Stimulated activated CD8-positive, alpha-beta memory T cell treated with anti-CD3 and anti-CD28 coated beads, Interleukin-15, amount 100 ng/mL, for 1 hour (primary cell): ENCODE measurements around the gene MICAL3.

Experiments
- DNase-seq: peaks from one replicate; pipeline ENCODE4 v3.0.0-alpha.2; 2020; ENCODE audit warnings: low read depth

The MICAL3 gene

DNA sequence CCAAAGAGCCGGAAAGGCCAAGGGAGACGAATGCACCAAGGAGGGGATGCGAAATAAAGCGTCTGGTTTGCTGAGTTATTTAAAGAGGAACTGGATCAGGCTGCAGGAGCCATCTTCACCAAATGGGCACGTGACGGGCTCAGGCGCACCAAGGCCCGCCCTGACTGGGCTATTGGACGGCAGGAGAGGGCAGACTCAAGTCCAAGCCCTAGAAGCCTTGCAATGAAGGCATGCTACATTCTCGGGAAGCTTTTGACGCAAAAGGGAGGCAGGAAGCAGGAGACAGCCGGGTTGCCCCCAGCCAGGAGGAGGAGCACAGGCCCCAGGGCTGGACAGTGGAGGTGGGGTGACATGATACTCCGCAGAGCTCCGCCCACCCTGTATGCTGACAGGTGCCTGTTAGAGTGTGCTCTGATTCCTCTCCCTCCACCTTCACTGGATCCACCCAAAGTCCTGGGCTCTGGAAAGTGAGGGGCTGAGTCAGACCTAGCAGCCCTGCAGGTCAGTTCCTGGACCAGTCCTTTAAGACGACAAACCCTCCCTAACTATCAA lies 208.6 kb downstream of the MICAL3 start:
- no peak for DNase-seq

DNA sequence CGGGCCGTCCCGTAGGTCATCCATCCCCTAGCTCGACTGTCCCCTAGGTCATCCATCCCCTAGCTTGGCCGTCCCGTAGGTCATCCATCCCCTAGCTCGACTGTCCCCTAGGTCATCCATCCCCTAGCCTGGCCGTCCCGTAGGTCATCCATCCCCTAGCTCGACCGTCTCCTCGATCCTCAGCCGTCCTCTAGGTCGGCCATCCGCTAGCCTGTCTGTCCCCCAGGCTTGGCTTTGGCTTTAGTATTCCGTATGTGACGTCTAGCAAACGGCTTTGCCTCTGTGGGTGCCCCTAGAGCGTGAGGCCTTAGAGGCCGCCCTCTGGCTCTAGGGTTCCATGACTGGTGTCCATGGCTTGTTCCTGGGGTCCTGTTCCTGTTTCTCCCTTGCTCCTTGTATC lies 209.5 kb downstream of the MICAL3 start:
- DNase-seq, result no peak

DNA sequence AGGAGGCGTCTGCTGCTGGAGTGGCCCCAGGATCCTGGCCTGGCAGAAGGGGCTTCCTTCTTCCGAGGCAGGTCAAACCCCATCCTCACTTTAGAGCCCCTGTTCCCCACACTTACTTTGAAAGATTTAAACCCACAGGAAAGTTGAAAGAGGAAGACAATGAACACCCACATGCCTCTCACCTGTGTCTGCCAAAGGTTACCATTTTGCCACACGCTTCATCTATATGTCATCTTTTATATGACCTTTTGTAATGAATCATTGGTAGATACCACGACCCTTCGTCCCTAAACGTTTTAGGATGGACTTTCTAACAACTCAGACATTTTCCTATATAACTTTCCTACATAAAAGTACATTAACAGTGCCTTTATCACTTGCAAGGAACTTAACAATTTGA lies 210.3 kb downstream of the MICAL3 start:
- DNase-seq, result no peak

DNA sequence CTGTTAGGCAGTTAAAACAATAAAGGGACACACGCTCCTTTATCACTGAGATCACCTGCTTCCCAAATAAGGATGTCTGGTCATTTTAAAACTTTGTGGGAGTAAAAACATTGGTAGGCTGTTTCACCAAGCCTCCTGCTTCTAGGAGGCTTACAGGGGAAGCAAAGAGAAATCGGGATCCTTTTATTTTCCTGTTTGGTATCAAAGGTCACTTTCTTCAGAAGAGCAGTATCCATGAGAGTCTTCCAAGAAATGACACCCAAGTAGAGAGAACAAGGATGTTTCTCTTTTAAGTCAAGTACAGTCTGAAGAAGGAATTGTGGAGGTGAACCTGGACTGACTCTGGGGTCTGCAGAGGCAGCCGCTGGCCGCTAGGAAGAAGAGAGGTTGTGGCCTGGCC lies 213.2 kb downstream of the MICAL3 start:
- no peak for DNase-seq

DNA sequence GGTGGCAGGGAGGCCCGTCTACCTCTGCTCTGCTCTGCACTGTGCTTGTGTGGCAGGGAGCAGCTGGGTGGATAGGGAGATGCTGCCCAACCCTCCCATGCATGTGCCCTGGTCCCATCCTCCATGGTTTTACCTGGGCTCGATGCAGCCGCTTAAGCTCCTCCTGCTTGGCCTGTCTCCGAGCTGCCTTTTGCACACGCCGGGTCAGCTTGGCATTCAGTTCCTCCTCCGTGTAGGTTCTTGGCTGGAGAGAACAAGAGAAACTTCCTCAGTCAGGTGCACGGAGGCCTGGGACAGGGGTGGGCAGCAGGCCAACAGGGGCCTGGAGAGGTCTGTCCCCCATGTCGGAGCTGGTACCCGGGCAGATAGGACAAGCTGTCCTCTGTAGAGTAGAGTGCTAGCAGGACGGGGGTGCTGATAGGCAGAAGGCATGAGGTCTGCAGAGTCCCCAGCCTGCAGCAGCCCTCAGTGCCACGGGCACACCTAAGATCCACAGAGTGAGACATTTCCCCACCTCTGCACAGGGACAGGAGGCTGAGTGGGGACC lies 213.7 kb downstream of the MICAL3 start:
- no peak for DNase-seq

DNA sequence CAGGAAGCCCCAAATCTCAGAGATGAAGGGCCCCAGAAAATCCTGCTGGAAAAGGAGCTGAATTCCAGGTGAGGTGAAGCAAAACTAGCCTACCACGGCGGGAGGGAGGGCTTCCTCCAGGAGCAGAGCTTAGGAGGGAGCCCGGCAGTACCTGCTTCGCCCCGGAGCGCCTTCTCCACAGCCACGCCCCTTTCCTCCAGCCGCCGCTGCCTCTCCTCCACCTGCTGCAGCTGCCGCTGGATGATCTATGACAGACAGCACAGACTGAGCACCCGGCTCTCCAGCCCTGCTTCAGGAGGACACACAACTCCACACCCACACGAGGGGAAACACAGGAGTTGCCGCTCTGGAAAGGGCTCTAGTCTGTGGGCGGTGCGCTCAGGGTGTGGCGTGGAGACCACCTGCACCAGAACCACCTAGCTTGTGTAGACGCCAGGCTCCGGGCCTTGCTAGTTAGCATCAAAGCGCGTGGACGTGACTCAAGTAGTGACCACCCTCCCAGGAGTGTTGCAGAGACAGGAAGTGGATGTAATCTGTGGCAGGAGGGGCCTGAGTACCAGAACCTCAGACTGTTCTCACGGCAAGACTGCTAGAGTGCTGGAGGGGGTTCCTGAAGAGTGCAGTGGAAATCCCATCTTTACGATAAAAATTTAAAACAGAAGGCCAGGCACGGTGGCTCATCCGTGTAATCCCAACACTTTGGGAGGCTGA lies 215.5 kb downstream of the MICAL3 start:
- DNase-seq, result no peak

DNA sequence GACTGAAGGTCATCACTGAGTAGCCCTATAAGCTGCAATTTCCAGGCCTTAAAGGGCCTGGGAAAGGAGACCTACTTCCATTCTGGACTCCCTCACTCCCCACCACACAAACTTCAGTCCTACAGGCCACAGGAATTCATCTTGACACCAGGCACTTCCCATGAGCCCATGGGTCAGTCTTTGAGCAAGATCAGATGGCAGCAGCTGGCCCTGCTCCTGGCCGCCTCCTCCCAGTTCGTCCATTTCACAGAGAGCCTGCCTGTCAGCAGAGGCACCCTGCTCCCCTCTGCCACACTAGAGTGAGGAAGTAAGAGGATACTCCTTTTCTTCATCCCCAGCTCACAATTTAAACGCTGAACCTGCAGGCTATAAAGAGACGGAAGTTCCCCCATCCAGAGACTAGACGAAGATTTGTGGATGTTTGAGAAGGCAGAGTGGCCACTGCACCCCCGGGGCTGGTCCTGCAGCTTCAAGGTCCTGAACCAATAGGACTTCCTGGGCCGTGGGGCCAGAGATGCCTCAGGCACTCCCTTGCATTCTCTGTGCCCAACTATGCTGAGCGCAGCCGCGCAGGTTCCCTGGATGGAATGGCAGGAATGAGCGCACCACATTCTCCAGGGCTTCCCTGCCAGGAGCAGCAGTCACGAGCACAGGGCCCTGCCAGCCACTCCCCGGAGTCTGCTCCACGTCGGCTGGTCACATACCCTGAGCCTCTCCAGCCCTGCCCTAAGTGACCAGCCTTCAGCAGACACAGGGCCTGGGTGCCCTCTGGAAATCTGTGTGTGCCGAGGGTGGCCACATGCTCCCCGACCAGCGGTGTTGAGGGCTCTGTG lies 216.6 kb downstream of the MICAL3 start:
- DNase-seq, result no peak

DNA sequence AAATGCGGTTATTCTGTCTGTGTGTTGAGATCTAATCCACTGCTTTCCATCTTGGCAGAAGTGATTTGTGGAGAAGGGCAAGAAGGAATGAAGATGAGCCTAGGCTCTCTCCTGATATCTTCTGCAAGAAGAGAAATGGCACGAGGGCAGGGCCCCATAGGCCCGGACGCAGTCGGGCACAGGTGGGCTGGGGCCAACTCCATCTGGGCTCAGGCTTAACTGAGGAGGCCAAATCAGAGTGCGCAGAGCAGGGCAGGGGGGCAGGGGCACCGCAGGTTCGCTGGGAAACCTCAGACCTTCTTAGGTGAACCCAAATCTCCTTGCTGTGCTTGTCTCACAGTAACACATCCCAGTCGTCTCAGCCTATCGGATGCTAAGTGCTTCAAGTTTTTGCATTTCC lies 217.3 kb downstream of the MICAL3 start:
- DNase-seq, result no peak

DNA sequence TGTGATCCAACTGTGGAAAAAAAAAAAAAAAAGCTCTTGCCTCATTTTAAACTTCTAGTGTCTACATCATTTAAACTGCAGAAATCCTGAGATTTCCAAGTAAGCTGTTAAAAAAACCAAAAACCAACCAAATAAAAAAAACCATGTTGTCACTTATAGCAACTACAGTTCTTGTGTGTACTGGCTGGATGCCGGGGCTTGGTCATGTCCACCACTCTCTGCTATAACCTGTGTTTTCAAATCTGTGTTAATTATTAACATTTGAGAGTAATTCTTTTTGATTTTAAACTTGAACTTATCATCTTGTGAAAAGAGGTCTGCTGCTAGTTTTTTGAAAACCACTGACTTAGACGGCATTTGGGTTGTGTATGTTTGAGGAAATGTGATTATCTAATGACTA lies 217.9 kb downstream of the MICAL3 start:
- no peak for DNase-seq

DNA sequence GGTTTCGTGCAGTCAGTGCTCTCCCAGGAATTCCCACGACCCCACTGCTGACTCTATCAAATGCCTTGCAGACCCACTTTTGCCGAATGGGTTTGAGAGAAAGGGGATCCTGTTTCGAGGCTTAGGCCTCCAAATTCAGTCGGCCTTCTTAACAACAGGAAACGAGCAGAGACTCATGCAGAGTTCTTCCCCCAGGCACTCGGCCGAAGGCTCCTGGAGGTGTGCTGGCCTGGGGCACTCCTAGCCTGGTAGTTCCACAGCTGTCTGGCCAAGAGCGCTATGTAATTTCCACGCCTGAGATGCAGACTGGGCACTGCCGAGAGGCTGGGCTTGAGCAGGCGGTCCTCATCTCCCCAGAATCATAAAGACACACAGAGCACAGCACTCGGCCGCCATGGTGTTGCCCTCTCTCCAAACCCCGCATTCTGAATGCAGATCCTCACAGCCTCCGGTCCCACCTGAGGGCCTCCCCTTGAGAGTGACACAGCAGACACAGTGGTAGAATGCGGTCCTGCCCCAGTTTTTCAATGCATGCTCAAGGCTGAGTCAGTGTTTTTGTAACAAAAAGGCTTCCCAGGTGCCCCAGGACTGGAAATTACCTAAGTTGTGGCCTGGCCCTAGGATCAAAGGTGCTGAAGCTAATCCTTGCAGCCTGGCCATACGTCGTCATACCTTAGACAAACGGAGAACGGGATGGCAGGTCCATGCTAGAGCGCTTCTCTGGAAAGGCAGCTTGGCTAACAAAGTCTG lies 219.9 kb downstream of the MICAL3 start:
- DNase-seq, result no peak

DNA sequence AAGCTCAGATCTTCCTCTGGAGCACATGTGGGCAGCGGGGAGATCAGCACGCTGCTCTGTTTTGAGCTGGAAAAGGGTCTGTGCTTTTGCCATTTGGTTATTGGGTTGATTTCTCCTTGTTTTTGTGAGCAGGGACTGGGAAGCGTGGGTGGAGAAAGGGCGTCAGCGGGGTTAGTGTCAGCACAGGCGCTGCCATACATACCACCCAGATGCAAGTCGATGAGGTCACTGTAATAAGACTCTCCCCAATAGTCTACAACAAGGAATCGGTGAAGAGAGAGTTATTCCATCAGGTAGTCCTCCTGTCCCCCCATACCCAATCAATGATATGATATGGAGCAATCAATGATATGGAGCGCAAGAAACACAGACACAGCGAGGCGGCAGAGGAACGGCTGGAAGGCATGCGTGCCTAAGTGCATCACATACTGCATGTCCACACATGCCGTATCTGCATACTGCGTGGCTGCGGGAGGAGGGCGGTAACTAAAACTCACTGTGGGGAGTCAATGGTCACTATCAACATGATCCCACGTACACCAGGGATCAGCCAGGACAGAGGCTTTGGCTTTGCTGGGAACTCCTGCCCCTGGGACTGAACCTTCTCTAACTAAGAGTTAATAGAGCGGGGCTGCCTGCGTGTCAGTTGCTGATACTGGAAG lies 220.6 kb downstream of the MICAL3 start:
- DNase-seq, result no peak

DNA sequence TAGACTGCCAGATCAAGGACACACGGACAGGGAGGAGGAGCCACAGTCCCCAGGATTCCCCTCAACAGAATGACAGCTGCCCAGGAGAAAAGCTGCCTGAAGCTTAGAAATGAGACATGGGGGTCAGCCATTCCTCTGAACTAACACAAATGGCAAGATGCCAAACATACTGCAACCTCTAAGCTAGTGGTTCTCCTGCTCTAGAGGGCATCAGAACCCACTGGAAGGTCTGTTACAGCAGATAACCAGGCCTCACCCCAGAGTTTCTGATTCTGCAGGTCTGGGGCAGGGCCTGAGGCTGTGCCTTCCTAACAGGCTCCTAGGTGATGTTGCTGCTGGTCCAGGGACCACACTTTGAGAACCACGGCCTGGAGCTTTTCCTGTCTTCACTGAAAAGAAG lies 221.5 kb downstream of the MICAL3 start:
- DNase-seq, result no peak

DNA sequence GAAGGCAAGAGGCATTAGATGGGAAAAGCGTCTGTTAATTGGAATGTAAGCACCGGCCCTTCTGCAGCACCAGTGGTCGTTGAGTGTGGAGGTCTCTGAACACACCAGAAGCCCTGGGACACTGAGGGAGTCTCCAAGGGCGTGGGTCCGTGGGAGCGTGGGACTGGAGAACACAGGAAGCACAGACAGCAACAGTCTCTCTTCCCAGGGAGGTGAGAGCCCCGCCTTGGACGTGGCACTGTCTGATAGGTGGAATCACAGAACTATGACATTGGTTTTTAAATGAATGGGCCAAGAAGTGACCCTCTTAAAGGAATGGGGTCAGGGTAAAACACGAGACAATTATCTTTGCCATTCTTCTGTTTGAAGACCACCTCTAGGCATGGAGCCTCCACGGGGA lies 221.9 kb downstream of the MICAL3 start:
- DNase-seq, result no peak

DNA sequence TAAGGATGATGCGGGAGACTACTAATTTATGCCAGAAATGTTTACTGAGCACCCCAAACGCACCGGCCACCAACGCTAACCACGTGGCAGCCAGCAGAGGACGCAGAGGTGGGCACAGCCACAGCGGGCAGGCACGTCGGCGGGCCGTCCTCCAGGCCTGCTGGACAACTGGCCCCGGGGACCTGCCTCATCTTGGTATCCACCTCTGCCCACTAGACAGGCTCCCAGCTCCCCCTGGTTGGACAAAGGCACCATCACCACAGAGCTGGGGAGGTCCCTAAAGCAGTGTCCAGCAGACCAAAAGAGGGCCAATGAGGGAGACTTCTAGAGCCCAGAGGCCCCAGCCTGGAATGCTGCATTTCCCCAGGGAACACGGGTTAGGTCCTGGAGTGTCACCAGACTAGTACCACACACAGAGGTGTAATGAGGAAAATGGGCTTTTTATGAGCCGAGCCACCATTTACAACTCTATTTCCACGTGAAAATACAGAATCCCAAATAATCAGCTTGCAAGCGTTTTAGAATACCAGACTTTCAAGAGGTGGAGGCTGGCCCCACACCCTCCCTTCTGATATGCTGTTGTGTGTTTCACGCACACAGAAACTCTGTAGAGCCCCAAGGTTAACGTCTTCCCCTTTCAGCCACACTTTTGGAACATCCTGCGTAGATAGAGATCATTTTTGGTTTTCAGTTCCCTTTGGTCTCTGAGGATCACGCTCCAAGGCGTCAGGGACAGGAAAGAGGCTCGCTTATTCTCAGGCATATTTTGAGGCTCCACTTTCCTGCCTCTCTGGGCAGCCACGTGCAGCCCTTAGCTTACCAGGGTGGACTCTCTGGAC lies 226.4 kb downstream of the MICAL3 start:
- DNase-seq, result no peak

DNA sequence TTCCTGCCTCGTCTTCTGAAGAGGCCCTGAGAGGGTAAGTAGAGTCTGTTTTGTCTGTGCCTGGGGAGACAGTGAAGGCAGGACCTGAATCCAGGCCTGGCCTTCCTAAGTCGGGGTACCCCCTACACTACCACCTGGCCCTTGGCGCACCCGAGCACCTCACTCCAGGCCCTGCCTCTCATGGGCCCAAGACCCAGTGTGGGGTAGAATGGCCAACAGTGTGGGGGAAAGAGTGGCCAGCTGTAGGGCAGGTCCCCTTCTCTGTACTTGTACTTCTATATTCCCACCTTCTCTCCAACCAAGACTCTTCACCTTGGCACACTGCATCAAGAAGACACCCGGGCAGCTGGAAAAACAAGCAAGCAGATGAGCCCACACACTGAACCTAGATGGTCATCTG lies 227.7 kb downstream of the MICAL3 start:
- no peak for DNase-seq

DNA sequence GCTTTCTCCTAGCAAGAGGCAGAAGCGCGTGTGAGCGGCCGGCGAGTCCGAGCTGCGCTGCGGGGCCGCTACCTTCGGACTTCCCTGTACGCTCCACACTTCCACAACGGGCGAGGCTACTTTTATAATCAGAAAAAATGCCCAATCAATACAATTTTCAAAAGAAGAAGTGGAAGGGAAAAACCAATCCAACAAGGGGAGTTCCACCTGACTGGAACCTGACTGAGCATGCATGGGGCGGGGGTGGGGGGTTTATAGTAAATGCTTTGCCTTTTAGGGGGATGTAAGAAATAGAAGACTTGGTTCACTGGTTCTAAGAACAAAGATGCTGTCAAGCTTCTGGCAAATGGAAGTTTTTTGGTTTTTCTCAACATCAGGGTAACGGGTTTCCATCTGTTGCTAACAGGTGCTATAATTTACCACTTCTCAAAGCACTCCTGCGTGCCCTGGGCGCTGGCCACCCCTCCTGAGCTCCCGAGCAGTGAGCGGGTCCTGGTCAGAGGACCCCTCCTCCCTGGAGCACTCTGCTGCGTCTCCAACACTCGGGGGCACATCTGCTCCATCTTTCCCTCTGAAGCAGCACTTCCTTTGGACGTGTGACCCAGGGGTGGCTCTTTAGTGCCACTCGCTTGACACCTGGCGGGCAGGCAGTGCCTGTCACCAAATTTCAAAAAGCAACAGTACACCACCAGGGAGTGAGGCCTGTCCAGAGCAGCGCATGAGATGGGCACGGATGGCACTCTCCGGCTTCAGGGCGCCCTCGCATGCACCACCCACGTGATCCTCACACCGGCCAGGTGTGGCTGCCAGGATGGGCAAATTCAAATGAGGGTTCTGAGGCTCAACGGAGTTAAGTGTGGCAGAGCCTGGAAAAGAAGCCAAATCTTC lies 228.5 kb downstream of the MICAL3 start:
- no peak for DNase-seq

DNA sequence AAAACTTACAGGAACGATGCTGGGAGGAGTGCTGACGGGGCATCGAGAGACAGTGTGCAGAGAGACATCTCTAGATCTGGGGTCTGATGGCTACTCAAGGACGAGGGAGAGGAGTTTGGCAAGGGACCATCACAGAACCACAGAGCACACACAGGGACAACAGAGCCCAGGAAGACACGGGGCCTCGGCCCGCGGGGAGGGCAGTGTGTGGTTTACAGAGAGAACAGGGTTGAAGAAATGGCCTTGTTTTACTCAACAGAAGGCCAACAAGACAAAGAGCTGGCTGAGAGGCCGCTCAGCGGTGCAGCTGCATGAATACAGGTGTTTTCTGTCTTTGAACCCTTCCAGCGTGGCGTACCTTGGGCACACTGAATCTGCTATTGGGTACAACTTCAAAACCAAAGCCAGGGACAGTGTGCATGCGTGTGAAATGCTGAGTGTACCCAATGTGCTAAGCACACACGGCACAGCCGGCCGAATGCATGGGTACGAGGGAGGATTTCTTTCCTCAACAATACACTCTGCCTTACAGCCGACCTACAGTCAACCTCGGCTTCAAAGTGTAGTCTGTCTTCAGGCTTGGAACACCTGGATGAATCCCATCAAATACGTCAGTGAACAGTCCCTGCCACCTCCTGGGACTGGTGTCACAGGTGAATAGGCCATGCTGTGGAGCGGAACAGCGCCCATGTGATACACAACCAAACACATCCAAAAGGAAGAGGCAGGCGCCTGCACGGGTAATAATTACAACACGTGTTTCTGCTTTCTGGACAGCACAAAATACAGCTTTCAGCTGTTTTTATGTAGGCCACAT lies 229.4 kb downstream of the MICAL3 start:
- no peak for DNase-seq

DNA sequence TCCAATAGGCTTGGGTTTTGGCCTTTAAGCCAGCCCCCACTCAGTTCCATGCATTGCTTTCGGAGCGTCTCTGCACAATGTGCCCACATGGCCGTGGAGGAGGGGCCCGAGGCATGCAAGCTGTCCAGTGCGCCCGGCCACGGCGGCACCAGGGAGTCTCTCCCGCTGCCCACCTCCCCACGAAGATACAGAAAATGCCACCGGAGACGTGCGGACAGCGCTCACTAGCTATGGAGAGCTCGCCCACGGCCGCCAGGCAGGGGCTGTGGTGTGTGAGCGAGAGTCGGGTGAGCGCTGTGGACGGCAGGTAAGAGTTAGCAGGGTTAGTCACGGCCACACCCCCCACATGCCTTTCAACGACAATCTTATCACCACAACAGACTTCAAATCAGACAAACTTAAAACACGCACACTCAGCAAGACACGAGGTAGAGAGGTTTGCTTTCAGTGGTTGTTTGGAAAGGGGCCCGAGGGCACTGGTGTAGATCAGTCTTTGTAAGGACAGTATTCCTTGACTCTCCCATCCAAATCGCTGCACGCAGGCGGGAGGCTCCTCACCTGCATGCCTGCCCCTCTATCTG lies 231.4 kb downstream of the MICAL3 start:
- DNase-seq, result no peak

DNA sequence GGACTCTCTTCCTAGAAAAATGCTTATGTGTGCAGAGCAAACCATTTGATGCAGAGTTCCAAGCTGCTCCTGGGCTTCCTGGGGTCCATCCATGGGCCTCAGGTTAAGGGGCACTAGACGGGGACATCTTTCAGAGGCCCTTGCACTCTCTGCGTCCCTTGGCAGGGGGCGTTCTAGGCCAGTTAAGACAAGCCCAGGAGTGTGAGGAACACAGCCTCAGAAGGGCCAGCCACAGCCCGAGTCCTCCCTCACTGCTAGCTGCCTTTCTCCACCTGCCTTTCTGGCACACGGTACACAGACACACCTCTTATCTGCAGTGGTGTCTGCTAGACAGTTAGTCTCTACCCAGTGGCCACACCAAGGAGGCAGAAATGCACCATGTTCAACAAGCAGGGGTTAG lies 232.1 kb downstream of the MICAL3 start:
- no peak for DNase-seq
